Endodermal cell (in vitro differentiated cells): ENCODE results near the gene DISP3. TPM values are rescaled to one million over a fixed set of nuclear protein-coding genes. Genes with fewer than 3 reads are reported as not detected.

Experiments
- DNase-seq: peaks from one replicate; pipeline ENCODE4 v3.0.0-alpha.2; 2017
- H3K27ac ChIP-seq: 2 replicates; pipeline ENCODE4 v1.5.1; 2013; ENCODE audit warnings: mild to moderate bottlenecking, low read depth, low read length, moderate library complexity
- H3K27me3 ChIP-seq: 2 replicates; pipeline ENCODE4 v1.6.1; 2013; ENCODE audit warnings: mild to moderate bottlenecking, low read length, moderate library complexity; ENCODE audit not compliant: insufficient read depth, control insufficient read depth, poor library complexity, severe bottlenecking
- H3K36me3 ChIP-seq: 2 replicates; pipeline ENCODE4 v1.7.0; 2013; ENCODE audit warnings: mild to moderate bottlenecking, low read length, moderate library complexity; ENCODE audit not compliant: control insufficient read depth, insufficient read depth
- H3K4me1 ChIP-seq: one replicate; pipeline ENCODE4 v1.7.0; 2013; ENCODE audit warnings: low read length; ENCODE audit not compliant: control insufficient read depth, insufficient read depth
- H3K4me3 ChIP-seq: 2 replicates; pipeline ENCODE4 v1.5.1; 2013; ENCODE audit warnings: mild to moderate bottlenecking, low read length, moderate library complexity
- H3K9ac ChIP-seq: 2 replicates; pipeline ENCODE4 v1.6.1; 2013; ENCODE audit warnings: mild to moderate bottlenecking, low read length, moderate library complexity; ENCODE audit not compliant: poor library complexity, severe bottlenecking; ENCODE audit errors: extremely low read depth
- H3K9me3 ChIP-seq: 2 replicates; pipeline ENCODE4 v1.6.1; 2013; ENCODE audit warnings: mild to moderate bottlenecking, low read length, moderate library complexity; ENCODE audit not compliant: control insufficient read depth
- H3K27ac Mint-ChIP-seq: 2 replicates; pipeline ENCODE4 v1.8.0; 2020; ENCODE audit warnings: mixed read lengths
- H3K27me3 Mint-ChIP-seq: 2 replicates; pipeline ENCODE4 v1.8.0; 2021; ENCODE audit warnings: mild to moderate bottlenecking, mixed read lengths; ENCODE audit not compliant: insufficient read depth
- H3K36me3 Mint-ChIP-seq: 2 replicates; pipeline ENCODE4 v1.8.0; 2020; ENCODE audit warnings: low read depth, mixed read lengths
- H3K4me1 Mint-ChIP-seq: 2 replicates; pipeline ENCODE4 v1.8.0; 2020; ENCODE audit warnings: mixed read lengths
- H3K4me3 Mint-ChIP-seq: 2 replicates; pipeline ENCODE4 v1.8.0; 2020; ENCODE audit warnings: mild to moderate bottlenecking, moderate library complexity, mixed read lengths
- H3K9me3 Mint-ChIP-seq: 2 replicates; pipeline ENCODE4 v1.8.0; 2020; ENCODE audit warnings: mild to moderate bottlenecking, mixed read lengths
- WGBS, 2 experiments: methylation state at CpG; one replicate each; pipeline versions ENCODE4 v1.1.5 to v1.1.7; 2013; ENCODE audit warnings: missing lambda C conversion rate in 2 of 2, mixed read lengths in 1 of 2; ENCODE audit not compliant: insufficient coverage in 1 of 2, insufficient read length in 1 of 2; 5-methylcytosine and 5-hydroxymethylcytosine counted together
- total RNA-seq, 2 donors: library from RNA; stranded (reverse); fragmentation: NEBNext Ultra II Directional in 1 of 2; extraction: Animal tissue kit (Norgen Biotek cat#: 25700) in 1 of 2; gene quantifications; 2 replicates in 1 of 2; 3 replicates in 1 of 2; pipeline ENCODE4 v1.2.1, GENCODE V29; 2021
- TF ChIP-seq, protein P1 (sequence below): fragments of 200-600 bp; sonication (generic); conservative IDR thresholded peaks from 2 replicates; pipeline ENCODE4 v1.5.0; 2021; ENCODE audit warnings: antibody characterized with exemption, mild to moderate bottlenecking

The DISP3 gene
- total RNA-seq, 2 donors from 2014 or later: 9.6 to 11.6 TPM

- Mint-ChIP-seq H3K27me3 (no peaks in the 10 kb centered on the region), H3K4me1 (peaks cover 72% of the 10 kb centered on the region), H3K27ac (no peak overlapping the region), H3K9me3 (no peaks in the 10 kb centered on the region), H3K4me3 (no peak overlapping the region), H3K36me3 (no peaks in the 10 kb centered on the region)
- Histone ChIP-seq H3K9ac (no peak overlapping the region), H3K9me3 (no peaks in the 10 kb centered on the region), H3K27ac (no peak overlapping the region), H3K4me3 (no peak overlapping the region), H3K36me3 (no peaks in the 10 kb centered on the region), H3K27me3 (no peaks in the 10 kb centered on the region), H3K4me1 (peaks cover 30% of the 10 kb centered on the region)
- DNase-seq: no peak
- WGBS, 2 experiments: 94% methylated on average over 6 of the region's 6 CpGs
- TF ChIP-seq, protein P1, sequence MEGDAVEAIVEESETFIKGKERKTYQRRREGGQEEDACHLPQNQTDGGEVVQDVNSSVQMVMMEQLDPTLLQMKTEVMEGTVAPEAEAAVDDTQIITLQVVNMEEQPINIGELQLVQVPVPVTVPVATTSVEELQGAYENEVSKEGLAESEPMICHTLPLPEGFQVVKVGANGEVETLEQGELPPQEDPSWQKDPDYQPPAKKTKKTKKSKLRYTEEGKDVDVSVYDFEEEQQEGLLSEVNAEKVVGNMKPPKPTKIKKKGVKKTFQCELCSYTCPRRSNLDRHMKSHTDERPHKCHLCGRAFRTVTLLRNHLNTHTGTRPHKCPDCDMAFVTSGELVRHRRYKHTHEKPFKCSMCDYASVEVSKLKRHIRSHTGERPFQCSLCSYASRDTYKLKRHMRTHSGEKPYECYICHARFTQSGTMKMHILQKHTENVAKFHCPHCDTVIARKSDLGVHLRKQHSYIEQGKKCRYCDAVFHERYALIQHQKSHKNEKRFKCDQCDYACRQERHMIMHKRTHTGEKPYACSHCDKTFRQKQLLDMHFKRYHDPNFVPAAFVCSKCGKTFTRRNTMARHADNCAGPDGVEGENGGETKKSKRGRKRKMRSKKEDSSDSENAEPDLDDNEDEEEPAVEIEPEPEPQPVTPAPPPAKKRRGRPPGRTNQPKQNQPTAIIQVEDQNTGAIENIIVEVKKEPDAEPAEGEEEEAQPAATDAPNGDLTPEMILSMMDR: no peak
These were observed 83.7 kb downstream of the DISP3 start for GRCh38 chr1:11562664-11563063.

- DNase-seq: peak; percentile 85
These were observed 84.7 kb downstream of the DISP3 start for GRCh38 chr1:11563560-11564069.

GRCh38 chr1:11564237-11564636, 85.3 kb downstream of the DISP3 start:
- peak overlapping the region; percentile 87 for H3K27ac ChIP-seq
- WGBS, 2 experiments: 66 to 76% methylated on average over 5 of the region's 5 CpGs
- no peak for DNase-seq
- Mint-ChIP-seq H3K4me3 (no peak overlapping the region), H3K36me3 (no peaks in the 10 kb centered on the region), H3K27ac (peak overlapping the region; percentile 54), H3K4me1 (peaks cover 56% of the 10 kb centered on the region), H3K9me3 (no peaks in the 10 kb centered on the region), H3K27me3 (no peaks in the 10 kb centered on the region)
- H3K4me1 ChIP-seq: peaks cover 22% of the 10 kb centered on the region
- H3K36me3 ChIP-seq: no peaks in the 10 kb centered on the region
- no peaks in the 10 kb centered on the region for H3K27me3 ChIP-seq
- TF ChIP-seq, protein P1: no peak
- H3K4me3 ChIP-seq: no peak overlapping the region
- H3K9ac ChIP-seq: no peak overlapping the region
- no peaks in the 10 kb centered on the region for H3K9me3 ChIP-seq

More at GRCh38 chr1:11563560-11564069, 84.7 kb downstream of the DISP3 start:
- no peak overlapping the region for H3K4me3 ChIP-seq
- TF ChIP-seq, protein P1: no peak
- no peaks in the 10 kb centered on the region for H3K27me3 ChIP-seq
- H3K4me3 Mint-ChIP-seq: no peak overlapping the region
- peak overlapping the region; percentile 87 for H3K27ac ChIP-seq
- 7 to 20% methylated on average over 8 to 14 of the region's 14 CpGs for WGBS, 2 experiments
- no peaks in the 10 kb centered on the region for H3K9me3 ChIP-seq
- no peaks in the 10 kb centered on the region for H3K9me3 Mint-ChIP-seq
- no peak overlapping the region for H3K9ac ChIP-seq
- peaks cover 62% of the 10 kb centered on the region for H3K4me1 Mint-ChIP-seq
- H3K27me3 Mint-ChIP-seq: no peaks in the 10 kb centered on the region
- H3K4me1 ChIP-seq: peaks cover 25% of the 10 kb centered on the region
- peak overlapping the region; percentile 54 for H3K27ac Mint-ChIP-seq
- H3K36me3 ChIP-seq: no peaks in the 10 kb centered on the region
- H3K36me3 Mint-ChIP-seq: no peaks in the 10 kb centered on the region
